PC-3 (cell line): Measurements from ENCODE around the gene TRMT2A. TPM values are rescaled to one million over a fixed set of nuclear protein-coding genes. Genes with fewer than 3 reads are reported as not detected.

Experiments used
- ATAC-seq: fragments of 200-7000 bp; cut with Tn5 transposase; 2 replicates; pipeline ENCODE4 v1.9.1; 2020; ENCODE audit warnings: mild to moderate bottlenecking, moderate library complexity
- BruUV-seq: library from RNA; stranded (reverse); fragments of 400-500 nt; replicated peaks from 2 replicates; lab custom pipeline; 2021; lab: Mats Ljungman, UMichigan
- CTCF ChIA-PET: fragments of 300-600 bp; sonication (Branson Sonifier 250); formaldehyde crosslinking; loops from one replicate; lab custom pipeline; 2022; ENCODE audit warnings: antibody characterized with exemption; lab: Charles Lee
- POLR2A ChIA-PET: fragments of 300-600 bp; sonication (Branson Sonifier 250); formaldehyde crosslinking; loops from one replicate; lab custom pipeline; 2022; ENCODE audit warnings: antibody characterized with exemption; ENCODE audit not compliant: unreplicated experiment; lab: Charles Lee
- DNase-seq: peaks from one replicate; pipeline ENCODE4 v3.0.0-alpha.2; 2015
- H2AFZ ChIP-seq: fragments of 300-600 bp; sonication (generic); 2 replicates; pipeline ENCODE4 v1.6.0; 2016; ENCODE audit warnings: antibody characterized with exemption, low read length
- H3F3A ChIP-seq: fragments of 300-600 bp; sonication (generic); one replicate; pipeline ENCODE4 v1.6.0; 2017; ENCODE audit warnings: antibody characterized with exemption, low read length, control low read depth, mild to moderate bottlenecking; ENCODE audit not compliant: unreplicated experiment
- H3K27ac ChIP-seq: fragments of 300-600 bp; sonication (generic); 2 replicates; pipeline ENCODE4 v1.5.1; 2016; ENCODE audit warnings: mild to moderate bottlenecking, low read length
- H3K27me3 ChIP-seq: fragments of 300-600 bp; sonication (generic); 2 replicates; pipeline ENCODE4 v1.6.1; 2016; ENCODE audit warnings: low read length, mixed read lengths
- H3K36me3 ChIP-seq: fragments of 300-600 bp; sonication (generic); 2 replicates; pipeline ENCODE4 v1.6.1; 2016; ENCODE audit warnings: low read depth, mixed run types, low read length, mixed read lengths
- H3K4me1 ChIP-seq: fragments of 300-600 bp; sonication (generic); 2 replicates; pipeline ENCODE4 v1.5.1; 2016; ENCODE audit warnings: low read length; ENCODE audit not compliant: insufficient read depth
- H3K4me2 ChIP-seq: fragments of 300-600 bp; sonication (generic); 2 replicates; pipeline ENCODE4 v1.6.0; 2016; ENCODE audit warnings: low read length
- H3K4me3 ChIP-seq: fragments of 300-600 bp; sonication (generic); 2 replicates; pipeline ENCODE4 v1.5.1; 2016; ENCODE audit warnings: mild to moderate bottlenecking, low read length, mixed read lengths
- H3K79me2 ChIP-seq: fragments of 300-600 bp; sonication (generic); 2 replicates; pipeline ENCODE4 v1.6.1; 2017; ENCODE audit warnings: low read length, mixed read lengths
- H3K9ac ChIP-seq: fragments of 300-600 bp; sonication (generic); 2 replicates; pipeline ENCODE4 v1.6.0; 2016; ENCODE audit warnings: mild to moderate bottlenecking, low read length
- H3K9me2 ChIP-seq: fragments of 300-600 bp; sonication (generic); replicated peaks from 2 replicates; pipeline ENCODE4 v1.6.1; 2016; ENCODE audit warnings: mixed run types, low read length, mixed read lengths
- H3K9me3 ChIP-seq: fragments of 300-600 bp; sonication (generic); 2 replicates; pipeline ENCODE4 v1.6.1; 2016; ENCODE audit warnings: low read length, mixed read lengths
- H4K20me1 ChIP-seq: fragments of 300-600 bp; sonication (generic); 2 replicates; pipeline ENCODE4 v1.6.1; 2016; ENCODE audit warnings: low read length, mixed read lengths
- CTCF ChIP-seq: fragments of 300-600 bp; sonication (generic); conservative IDR thresholded peaks from 2 replicates; pipeline ENCODE4 v1.5.1; 2017; ENCODE audit warnings: antibody characterized with exemption, low read depth, mild to moderate bottlenecking, low read length
- EZH2 ChIP-seq: fragments of 300-600 bp; sonication (generic); IDR thresholded peaks from one replicate; pipeline ENCODE4 v1.6.1; 2017; ENCODE audit warnings: antibody characterized with exemption, mild to moderate bottlenecking, low read length; ENCODE audit not compliant: unreplicated experiment
- EZH2phosphoT487 ChIP-seq: fragments of 300-600 bp; sonication (generic); IDR thresholded peaks from 2 replicates; pipeline ENCODE4 v1.6.1; 2018; ENCODE audit warnings: mild to moderate bottlenecking, antibody characterized with exemption, low read length, borderline replicate concordance
- intact Hi-C: fragments of 100-400 bp; cut with micrococcal nuclease; formaldehyde crosslinking; loops from 2 replicates; pipeline ENCODE4 v1.9.0; 2023
- total RNA-seq: library from RNA; depleted of rRNA; stranded (reverse); fragments of >200 nt; gene quantifications from 2 replicates; pipeline ENCODE4 v1.2.3, GENCODE V29; 2014

TRMT2A gene
- total RNA-seq, 1 experiment from 2014 or later = 62.1 TPM

GRCh38 chr22:20090730-20091240 is 26.2 kb downstream of the TRMT2A start:
- no peak overlapping the region for H3K4me2 ChIP-seq
- POLR2A ChIA-PET = no interaction called here
- no peak overlapping the region for H3K27ac ChIP-seq
- BruUV-seq = no TSS peak
- H3K79me2 ChIP-seq = peaks cover 21% of the 10 kb centered on the region
- no peaks in the 10 kb centered on the region for H3K4me1 ChIP-seq
- H3K9me2 ChIP-seq = no peaks in the 10 kb centered on the region
- peaks cover 83% of the 10 kb centered on the region for H3K36me3 ChIP-seq
- no peaks in the 10 kb centered on the region for H3F3A ChIP-seq
- H3K9me3 ChIP-seq = no peaks in the 10 kb centered on the region
- no peak for DNase-seq
- H3K9ac ChIP-seq = no peak overlapping the region
- TF ChIP-seq EZH2phosphoT487 (no peak), CTCF (no peak), EZH2 (no peak)
- intact Hi-C loops = no loop called here
- no peak overlapping the region for H2AFZ ChIP-seq
- H3K27me3 ChIP-seq = no peaks in the 10 kb centered on the region
- H4K20me1 ChIP-seq = peaks cover 6% of the 10 kb centered on the region
- no peak for ATAC-seq
- H3K4me3 ChIP-seq = no peak overlapping the region
- CTCF ChIA-PET = no interaction called here

GRCh38 chr22:20089977-20090729 is 26.9 kb downstream of the TRMT2A start:
- Histone ChIP-seq H3K79me2 (peaks cover 27% of the 10 kb centered on the region), H3K4me1 (no peaks in the 10 kb centered on the region), H3K4me3 (no peak overlapping the region), H3K9ac (no peak overlapping the region), H4K20me1 (peaks cover 13% of the 10 kb centered on the region), H3F3A (no peaks in the 10 kb centered on the region), H2AFZ (no peak overlapping the region), H3K4me2 (no peak overlapping the region), H3K27ac (no peak overlapping the region), H3K27me3 (no peaks in the 10 kb centered on the region), H3K36me3 (peaks cover 82% of the 10 kb centered on the region), H3K9me3 (no peaks in the 10 kb centered on the region), H3K9me2 (no peaks in the 10 kb centered on the region)
- POLR2A ChIA-PET = no interaction called here
- ATAC-seq = no peak
- no peak for TF ChIP-seq CTCF
- intact Hi-C loops = no loop called here
- no peak for DNase-seq
- BruUV-seq = no TSS peak
- CTCF ChIA-PET = no interaction called here

- Histone ChIP-seq H2AFZ (no peak overlapping the region), H3F3A (no peaks in the 10 kb centered on the region), H3K9me3 (no peaks in the 10 kb centered on the region), H3K27ac (no peak overlapping the region), H3K4me3 (no peak overlapping the region), H3K9ac (no peak overlapping the region), H3K79me2 (peaks cover 35% of the 10 kb centered on the region), H3K9me2 (no peaks in the 10 kb centered on the region), H4K20me1 (peaks cover 19% of the 10 kb centered on the region), H3K4me2 (no peak overlapping the region), H3K27me3 (no peaks in the 10 kb centered on the region), H3K4me1 (no peaks in the 10 kb centered on the region), H3K36me3 (peaks cover 81% of the 10 kb centered on the region)
- no TSS peak for BruUV-seq
- intact Hi-C loops = no loop called here
- ChIA-PET POLR2A (no interaction called here), CTCF (no interaction called here)
- TF ChIP-seq EZH2 = no peak
- no peak for TF ChIP-seq CTCF
- no peak for TF ChIP-seq EZH2phosphoT487
- no peak for DNase-seq
- ATAC-seq = no peak
Measured at GRCh38 chr22:20089226-20089976, 27.6 kb downstream of the TRMT2A start.
